T-helper 1 cell treated with Interleukin-12 subunit alpha and Interleukin-12 subunit beta and Interleukin-4 antibody, amounts not matched to agents 30 ng/mL and 1 ng/mL, for 36 hours (primary cell): ENCODE measurements around the gene PRDM8. TPM values are rescaled to one million over a fixed set of nuclear protein-coding genes. Genes with fewer than 3 reads are reported as not detected.

Source experiments
- intact Hi-C: fragments of 100-400 bp; cut with micrococcal nuclease; formaldehyde crosslinking; loops from one replicate; pipeline ENCODE4 v1.15.1; 2024
- total RNA-seq: library from RNA; stranded (reverse); gene quantifications from 2 replicates; pipeline ENCODE4 v1.2.3, GENCODE V29; 2022

The PRDM8 gene
- total RNA-seq, 1 donor from 2014 or later, result 29.4 TPM

DNA sequence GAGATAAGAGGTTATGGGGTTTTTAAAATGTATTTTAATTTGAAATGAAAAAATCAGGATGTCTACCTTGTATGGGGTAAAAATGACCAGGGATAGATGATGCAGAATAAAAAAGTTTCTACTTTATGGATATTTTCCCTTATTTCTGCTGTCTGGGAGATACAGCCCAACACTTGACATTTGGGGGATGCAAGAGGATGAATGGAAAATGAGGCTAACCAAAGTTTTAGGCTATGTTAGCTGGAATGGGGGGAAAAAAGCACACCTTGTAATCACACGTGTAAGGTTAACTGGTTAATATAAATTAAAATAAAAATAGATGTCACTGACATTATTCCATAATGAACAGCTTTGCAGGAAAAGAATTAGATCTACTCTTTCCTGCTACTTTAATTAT lies 1.1 kb downstream of the PRDM8 start:
- intact Hi-C loops, result no loop called here

DNA sequence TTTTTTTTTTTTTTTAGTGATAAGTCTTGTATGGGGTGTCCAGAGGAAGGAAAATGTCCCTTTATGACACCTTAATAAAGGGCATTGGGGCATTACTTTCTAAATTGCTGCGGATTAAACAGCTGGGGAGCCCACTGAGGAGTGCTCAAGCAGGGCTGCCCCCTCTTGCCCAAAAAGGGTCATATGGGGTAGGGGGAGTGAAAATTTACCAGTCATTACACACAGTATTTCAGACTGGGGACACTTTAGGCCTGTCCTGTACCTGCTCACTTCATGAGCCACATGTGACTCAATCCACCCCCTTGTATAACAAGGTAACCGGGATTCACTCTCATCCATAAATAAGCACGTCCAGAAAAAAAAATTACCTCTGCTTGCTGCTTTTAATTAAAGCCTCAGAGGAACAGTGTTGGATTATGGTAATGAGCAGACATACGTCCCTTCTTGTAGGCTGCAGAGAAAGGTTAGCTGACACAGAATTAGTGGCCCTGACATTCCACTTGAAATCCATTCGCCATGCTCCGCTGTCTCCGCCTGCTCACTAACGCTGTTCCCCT lies 1.8 kb downstream of the PRDM8 start:
- intact Hi-C loops, result no loop called here

DNA sequence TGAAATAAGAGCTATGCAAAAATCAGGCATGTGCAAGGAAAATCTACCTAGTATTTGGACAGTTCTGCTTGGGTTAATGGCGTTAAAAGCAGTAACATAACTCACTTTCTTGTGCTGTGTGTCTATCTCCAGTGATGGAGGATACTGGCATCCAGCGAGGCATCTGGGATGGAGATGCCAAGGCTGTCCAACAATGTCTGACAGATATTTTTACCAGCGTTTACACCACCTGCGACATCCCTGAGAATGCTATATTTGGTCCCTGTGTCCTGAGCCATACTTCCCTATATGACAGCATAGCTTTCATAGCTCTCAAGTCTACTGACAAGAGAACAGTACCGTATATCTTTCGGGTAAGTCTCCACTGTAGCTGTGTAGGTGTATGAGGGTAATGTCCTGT lies 2.6 kb downstream of the PRDM8 start:
- intact Hi-C loops, result no loop called here

DNA sequence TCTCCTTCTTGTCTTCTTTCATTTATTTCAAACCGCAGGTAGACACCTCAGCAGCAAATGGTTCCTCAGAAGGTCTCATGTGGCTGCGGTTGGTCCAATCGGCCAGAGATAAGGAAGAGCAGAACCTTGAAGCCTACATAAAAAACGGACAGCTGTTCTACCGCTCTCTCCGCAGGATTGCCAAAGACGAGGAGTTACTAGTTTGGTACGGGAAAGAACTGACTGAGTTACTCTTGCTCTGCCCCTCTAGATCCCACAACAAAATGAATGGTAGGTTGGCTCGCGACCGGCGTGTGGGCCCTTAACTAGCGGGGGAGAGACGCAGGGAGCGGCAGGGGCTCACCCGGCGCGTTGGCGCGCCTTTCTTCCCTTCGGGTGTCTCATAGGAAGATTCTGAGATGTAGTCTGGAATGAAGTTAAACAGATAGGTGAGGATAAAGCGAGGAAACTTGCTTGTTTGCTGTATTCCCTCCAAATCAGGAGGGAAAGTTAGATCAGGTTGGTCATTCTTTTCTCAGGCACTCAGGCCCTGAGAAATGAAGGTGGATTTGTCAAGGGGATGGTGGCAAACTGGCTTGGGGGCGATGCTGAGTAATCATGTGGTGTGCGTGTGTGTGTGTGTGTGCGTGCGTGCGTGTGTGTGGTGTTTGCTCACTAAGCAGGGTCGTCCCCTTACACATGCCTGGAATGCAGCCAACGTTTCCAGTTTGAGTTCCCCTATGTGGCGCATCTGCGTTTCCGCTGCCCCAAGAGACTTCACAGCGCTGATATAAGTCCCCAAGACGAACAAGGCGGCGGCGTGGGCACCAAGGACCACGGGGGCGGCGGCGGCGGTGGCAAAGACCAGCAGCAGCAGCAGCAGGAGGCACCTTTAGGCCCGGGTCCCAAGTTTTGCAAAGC lies 4.2 kb downstream of the PRDM8 start:
- intact Hi-C loops, result loop anchor here (1.0 to 2.0 kb wide), 8 partner anchors 17 to 1425 kb away; partner anchors contain the start of genes ANTXR2, BMP2K and PAQR3

DNA sequence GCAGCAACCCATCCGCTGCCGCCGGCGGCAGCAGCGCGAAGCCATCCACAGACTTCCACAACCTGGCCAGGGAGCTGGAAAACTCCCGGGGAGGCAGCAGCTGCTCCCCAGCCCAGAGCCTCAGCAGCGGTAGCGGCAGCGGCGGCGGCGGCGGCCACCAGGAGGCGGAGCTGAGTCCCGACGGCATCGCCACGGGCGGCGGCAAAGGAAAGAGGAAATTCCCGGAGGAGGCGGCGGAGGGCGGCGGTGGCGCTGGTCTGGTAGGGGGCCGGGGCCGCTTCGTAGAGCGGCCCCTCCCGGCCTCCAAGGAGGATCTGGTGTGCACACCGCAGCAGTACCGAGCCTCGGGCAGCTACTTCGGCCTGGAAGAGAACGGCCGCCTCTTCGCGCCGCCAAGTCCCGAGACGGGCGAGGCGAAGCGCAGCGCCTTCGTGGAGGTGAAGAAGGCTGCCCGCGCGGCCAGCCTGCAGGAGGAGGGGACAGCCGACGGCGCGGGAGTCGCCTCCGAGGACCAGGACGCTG lies 4.9 kb downstream of the PRDM8 start:
- intact Hi-C loops, result loop anchor here (1.0 to 2.0 kb wide), 8 partner anchors 18 to 1425 kb away; partner anchors contain the start of genes ANTXR2, BMP2K and PAQR3

DNA sequence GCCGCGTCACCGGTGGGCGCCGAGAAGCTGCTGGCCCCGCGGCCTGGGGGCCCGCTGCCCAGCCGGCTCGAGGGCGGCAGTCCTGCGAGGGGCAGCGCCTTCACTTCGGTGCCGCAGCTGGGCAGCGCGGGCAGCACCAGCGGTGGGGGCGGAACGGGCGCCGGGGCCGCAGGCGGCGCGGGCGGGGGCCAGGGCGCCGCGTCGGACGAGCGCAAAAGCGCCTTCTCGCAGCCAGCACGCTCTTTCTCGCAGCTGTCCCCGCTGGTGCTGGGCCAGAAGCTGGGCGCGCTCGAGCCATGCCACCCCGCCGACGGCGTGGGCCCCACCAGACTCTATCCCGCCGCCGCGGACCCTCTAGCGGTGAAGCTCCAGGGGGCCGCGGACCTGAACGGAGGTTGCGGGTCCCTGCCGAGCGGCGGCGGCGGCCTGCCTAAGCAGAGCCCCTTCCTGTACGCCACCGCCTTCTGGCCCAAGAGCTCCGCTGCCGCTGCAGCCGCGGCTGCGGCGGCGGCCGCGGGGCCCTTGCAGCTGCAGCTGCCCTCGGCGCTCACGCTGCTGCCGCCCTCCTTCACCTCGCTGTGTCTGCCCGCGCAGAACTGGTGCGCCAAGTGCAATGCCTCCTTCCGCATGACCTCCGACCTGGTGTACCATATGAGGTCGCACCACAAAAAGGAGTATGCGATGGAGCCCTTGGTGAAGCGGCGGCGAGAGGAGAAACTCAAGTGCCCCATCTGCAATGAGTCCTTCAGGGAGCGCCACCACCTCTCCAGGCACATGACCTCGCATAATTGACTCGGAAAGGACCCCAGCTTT lies 5.6 kb downstream of the PRDM8 start:
- intact Hi-C loops, result loop anchor here (1.0 to 2.0 kb wide), 10 partner anchors 19 to 1426 kb away; partner anchors contain the start of genes ANTXR2, BMP2K and PAQR3

DNA sequence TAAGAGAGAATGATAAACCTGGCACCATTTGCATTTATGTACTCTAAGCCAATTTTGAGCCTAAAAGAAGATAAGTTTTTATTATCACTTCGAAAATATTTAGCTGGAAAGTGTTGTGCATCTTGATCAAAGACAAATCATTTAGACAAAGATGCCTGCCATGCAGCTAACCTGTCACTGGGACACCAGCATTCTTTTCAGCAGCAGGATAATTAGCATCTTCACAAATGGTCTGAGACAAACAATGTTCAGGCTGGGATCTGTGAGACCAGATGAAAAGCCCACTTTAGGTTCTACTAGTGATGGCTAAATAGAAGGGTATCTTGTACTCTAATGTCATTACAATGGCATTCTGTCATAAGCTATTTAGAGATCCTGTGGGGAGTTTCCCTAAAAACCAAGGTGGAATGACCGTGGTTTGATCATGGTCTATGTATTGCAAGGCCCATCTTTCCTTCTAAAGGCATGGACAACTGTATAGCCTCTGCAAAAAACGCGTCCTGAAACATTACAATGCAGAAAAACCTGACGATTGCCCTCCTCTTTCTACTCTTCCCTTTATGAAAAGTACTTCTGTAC lies 7.2 kb downstream of the PRDM8 start:
- intact Hi-C loops, result no loop called here

DNA sequence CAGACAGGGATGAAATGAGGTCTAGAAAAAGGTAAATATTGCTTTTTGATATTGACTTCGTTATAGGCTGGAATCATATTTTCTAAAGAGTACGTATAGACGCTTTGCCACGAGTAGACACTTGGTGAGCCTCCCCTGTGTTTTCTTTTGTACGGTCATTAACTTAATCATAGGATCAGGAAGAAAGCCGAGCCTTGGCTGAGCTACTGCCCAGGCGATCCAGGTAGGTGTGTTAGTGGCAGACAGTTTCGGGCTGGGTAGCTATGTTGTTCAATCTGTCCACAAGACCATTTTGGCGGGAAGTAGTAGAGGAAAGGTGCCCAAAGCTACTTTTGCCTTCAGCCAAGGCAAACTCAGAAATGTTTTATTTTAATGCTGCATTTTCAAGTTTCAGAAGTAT lies 8.8 kb downstream of the PRDM8 start:
- intact Hi-C loops, result no loop called here

DNA sequence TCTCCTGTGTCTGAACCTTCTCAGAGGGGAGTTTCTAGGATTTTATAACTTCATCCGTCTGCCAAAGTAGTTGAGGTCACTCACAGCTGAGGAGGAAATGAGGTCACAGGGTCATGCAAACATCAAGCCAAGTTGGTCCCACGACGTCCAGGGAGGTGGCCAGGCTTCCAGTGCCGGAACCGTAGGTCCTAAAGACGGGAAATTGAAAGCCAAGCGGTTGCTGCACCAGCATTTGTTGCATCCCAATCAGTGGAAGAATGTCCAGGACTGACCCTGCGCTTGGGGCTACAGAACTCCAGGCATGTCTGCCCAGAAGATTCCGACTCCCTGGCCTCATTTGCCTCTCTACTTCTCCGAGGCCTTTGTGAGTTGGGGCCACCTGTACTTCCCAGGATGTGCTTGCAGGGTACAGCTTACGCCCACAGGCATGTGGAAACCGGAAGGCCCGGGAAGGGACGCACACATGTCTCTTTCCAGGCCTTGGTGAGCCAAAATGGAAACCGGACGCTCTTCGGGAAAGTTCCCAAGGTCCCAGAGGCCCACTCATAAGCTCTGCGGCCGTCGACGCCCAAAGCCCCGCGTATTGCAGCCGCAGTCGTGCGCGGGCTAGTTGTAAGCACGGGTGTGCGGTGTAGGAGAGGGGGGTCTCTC lies 9.3 kb downstream of the PRDM8 start:
- intact Hi-C loops, result no loop called here

DNA sequence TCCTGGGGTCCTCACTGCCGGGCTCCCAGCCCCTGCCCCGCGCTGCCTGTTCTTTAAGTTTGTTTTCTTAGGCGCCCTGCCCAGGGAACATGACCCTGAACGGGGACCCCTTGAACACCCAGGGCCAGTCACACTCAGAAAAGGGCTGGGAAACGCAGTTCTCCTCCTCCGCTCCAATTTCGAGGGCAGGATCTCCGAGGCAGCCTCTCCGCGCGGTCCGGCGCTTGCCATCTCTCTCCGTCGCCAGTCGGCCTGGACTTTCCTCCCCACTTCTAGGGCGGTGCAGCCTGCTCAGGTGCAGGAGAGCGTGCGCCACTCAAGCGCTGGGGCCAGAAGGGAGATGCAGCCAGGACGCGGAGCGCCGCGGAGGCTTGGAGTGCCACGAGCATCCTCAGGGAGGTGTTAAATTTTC lies 9.9 kb downstream of the PRDM8 start:
- intact Hi-C loops, result no loop called here

DNA sequence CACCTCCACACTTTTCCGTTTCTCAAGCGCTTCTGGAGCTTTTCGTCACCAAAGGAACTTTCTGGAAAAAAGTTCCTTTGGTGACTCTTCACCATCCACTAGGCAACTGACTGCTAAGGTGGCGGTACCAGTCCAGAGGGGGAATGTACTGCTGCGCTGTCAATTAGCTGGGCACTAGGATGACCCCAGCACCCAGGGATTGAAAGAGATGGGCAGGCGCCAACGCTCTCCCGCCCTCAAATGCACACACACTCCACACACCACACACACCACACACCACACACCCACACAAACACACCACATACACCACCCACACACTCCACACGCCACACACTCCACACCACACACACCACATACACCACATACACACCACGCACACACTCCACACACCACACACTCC lies 10.4 kb downstream of the PRDM8 start:
- intact Hi-C loops, result no loop called here

DNA sequence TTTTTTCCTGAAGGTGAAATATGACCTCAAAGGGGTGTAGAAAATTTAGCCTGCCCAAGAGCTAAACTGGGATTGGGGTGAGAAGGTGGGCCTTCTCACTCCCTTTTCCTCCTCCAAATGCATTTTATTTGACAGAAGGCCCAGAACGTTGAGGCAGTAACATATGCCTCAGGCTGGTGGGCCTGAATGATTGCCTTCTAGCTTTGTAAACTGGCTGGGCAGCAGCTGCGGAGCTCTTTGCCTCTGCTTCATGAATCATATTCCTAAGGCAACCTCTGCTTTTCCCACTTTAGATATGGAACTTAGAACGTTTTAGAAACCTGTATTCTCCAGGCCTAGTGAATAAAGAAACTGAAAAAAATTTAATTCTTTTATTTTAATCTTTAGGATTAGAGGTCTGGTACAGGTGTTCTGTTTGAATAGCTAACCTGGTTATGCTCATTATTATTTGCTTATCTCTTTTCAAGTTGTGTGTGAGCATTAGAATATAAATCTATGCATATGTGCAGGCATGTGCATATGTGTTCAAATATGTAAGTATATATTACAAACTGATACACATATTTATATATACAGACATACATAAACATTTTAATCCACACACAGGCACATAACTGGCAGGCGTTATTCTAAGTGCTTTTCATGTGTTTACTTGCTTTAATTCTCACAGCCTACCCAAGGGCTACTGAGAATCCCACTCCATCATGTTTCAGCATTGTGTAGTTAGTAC lies 11.5 kb downstream of the PRDM8 start:
- intact Hi-C loops, result no loop called here

DNA sequence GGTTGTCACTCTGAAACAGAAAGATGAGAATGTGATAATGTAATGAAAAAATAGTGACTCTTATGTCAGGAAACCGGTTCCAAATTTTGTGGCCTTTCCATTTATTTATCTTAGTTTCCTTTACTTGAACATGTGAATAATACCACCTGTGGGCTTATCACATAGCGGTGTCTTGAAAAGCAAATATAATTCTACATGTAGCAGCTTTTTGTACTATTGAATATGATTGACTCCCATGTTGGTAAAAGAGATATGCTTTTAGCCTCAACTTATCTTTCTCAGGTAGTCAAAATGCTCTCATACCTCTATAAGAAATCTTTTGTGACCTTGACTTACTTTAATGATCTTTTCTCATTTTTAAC lies 12.0 kb downstream of the PRDM8 start:
- intact Hi-C loops, result no loop called here

DNA sequence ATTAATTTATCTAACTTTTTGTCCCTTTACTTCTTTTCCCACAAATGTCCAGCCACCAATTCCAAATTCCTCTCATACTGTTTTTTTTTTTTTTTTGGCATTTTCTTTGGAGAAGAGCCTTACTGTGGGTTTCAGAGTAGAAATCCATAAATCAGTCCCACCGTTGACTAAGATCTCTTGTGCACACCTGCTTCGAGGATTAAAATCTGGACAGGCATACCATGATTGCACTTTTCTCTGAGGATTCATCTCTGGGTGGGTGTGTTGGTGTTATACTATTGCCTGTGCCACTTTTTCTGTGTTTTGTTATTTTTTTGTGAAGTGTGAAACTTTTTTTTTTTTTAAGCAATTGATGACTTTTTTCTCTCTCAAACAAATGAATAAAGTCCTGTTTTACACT lies 13.2 kb downstream of the PRDM8 start:
- intact Hi-C loops, result loop anchor here (10.0 kb wide), 1 partner anchor 456 kb away; no protein-coding TSS in a partner anchor

DNA sequence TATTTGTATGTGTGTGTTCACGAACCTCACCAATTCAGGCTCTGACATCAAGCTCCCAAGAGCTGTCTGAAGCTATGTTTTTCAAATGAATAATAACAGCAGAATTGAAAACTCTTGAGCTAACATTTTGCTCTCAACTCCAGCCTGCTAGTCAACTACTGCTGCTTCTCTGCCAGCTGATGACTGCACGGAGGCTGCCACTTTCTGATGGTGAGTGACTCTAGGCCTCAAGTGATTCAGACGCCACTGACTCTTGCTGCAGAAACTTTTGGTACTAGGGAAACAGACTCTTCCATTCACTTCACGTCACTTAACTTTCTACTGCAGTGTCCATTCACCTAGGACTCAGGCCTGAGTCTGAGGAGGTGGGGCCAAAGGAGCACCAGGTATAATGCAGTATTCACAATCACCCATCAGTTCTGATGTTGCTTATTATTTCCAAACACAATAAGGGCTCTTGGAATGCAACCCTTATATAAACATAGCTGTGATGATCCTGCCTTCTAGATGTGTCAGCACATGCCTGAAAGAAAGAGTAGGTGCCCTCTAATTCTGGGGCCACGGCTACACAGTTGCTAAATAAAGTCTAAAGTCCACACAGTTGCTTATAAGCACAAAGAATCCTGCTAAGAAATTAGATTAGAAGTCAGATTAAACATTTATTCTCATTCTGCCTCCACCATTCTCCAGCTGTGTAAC lies 16.0 kb downstream of the PRDM8 start:
- intact Hi-C loops, result loop anchor here (10.0 kb wide), 1 partner anchor 458 kb away; no protein-coding TSS in a partner anchor

DNA sequence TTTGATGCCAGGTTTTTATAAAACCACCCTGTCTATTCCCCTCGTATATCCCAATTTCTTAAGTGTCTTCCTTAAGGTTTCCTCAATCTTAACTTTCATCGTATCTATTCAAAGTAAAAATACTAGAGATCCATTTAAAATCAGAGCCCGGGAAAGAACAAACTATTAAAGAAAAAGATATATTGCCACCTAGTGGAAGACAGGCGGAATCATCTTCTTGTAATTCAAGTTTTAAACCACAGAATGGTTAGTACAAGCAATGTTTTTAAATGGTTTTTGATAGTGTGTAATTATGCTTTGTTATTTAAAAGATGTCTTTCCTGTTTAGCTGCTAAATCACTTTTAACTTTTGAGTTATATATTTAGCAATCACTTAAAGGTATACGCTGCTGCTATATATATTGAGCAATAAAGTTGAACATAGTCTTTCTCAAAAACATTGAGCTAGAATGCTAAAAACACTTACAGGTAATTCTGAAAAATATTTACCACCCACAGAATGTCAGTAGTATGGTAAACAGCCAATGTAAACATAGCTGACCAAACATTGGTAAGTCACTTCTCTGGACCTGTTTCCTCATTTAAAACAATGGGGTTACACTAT lies 18.2 kb downstream of the PRDM8 start:
- intact Hi-C loops, result loop anchor here (1.0 to 10.0 kb wide), 7 partner anchors 31 to 1263 kb away; no protein-coding TSS in a partner anchor

DNA sequence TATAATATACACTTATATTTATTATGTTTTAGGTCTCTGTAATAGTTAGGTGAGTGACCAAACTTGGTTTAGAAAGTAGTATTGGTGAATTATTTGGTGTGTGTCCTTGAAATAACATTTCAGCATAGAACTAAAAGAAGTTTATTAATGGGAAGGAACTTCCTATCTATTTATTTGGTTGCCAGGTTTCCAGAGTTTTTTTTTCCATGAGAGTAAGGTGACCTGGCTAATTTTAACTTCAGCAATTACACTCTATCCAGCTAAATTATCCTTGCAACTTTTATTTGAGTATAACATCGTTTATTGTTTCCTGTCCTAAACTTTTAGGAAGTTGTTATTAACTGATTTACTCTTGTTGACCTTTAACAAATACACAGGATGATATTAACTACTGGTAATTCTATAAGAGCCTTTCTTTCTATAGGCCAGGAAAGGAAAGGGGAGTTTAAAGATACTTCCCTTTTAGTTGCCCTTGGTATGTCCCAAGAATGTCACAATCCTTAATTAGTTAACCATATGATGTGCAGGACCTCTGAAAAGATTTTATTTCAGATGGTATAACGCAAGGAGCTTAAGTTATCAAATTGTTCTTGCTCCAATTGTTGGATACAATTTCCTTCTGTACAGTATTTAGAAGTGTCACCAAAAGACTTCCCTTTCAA lies 18.9 kb downstream of the PRDM8 start:
- intact Hi-C loops, result loop anchor here (5.0 to 10.0 kb wide), 2 partner anchors 461 to 964 kb away; no protein-coding TSS in a partner anchor
